8988T (cell line): ENCODE results near the gene DOP1A.

ENCODE experiments used
- DNase-seq: peaks from one replicate; pipeline ENCODE4 v3.0.0; 2011

The DOP1A gene

GRCh38 chr6:83083476-83083875, 16.0 kb downstream of the DOP1A start:
- no peak for DNase-seq

DNA sequence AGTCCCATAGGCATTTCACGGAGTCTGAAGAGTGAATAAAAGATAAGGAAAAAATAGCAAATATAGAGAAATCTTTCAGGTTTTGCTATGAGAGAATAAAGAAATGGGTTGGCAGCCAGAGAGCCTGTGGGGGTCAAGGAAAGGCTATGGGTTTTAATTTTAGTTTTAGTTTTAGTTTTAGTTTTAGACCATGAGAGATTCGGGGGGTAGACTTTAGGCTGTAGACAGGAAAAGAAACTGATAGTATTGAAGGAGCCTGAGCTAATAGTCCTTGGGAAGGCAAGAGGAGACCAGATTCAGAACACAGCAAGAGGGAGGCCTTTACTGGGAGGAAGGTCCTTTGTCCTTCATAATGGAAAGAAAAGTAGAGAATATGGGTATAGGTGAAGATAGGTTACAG, 19.3 kb downstream of the DOP1A start:
- DNase-seq: no peak

DNA sequence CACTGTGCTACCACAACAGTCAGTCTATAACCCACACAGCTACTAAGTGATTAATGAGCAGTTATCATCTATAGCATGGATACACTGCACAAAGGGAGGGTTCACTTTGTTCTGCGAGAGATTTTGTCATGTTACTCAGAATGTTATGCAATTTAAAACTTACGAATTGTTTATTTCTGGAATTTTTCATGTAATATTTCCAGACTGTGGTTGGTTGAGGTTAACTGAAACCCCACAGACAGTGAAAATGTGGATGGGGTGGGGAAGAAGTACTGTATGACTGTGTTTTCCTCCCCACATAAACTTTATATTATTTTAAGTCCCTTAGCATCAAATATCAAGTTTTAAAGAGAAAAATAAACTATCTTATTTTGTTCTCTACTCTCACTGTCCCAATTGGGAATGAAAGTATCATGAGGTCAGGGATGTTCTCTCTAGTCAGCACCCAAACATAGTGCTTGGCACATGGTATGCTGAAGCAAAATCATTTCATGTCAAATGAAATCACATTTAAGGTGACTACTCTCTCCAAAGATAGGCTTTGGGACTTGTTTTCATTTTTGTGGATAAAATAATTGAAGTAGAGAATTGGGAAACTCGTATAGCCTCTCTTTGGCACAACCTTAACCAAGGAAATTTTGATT, 25.4 kb downstream of the DOP1A start:
- no peak for DNase-seq

GRCh38 chr6:83096791-83097190, 29.3 kb downstream of the DOP1A start:
- no peak for DNase-seq

DNA sequence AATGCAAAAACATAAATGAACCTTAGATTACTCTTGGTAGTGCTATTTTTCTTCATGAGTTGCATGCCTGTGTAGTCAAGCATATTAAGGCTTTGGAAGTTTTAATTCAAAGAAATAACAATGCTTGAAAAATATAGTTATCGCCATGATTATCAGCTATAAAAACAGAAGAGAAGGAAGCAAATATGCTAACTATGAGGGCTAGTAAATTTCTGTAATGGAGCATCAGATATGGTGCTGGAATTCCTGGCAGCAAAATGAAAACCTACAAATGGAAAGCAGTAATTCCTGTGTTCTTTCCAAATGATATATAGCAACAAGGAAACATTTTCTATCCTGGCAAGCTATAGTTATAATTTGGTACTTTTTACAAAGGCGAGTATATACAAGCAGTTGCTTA, 29.7 kb downstream of the DOP1A start:
- no peak for DNase-seq

DNA sequence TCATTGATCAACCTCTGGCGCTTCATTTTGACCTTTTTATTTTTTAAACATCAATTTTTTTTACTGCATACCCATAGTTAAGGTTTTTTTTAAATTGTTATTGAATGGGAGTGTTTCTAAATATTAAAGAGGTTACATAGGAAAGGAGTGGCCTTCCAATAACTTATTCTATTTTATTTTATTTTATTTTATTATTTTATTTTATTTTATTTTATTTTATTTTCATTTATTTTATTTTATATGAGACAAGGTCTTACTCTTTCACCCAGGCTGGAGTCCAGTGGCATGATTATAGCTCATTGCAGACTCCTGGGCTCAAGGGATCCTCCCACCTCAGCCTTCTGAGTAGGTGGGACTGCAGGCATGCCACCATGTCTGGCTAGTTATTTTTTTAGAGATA, 30.2 kb downstream of the DOP1A start:
- DNase-seq: no peak

GRCh38 chr6:83098589-83098988, 31.1 kb downstream of the DOP1A start:
- DNase-seq: no peak

DNA sequence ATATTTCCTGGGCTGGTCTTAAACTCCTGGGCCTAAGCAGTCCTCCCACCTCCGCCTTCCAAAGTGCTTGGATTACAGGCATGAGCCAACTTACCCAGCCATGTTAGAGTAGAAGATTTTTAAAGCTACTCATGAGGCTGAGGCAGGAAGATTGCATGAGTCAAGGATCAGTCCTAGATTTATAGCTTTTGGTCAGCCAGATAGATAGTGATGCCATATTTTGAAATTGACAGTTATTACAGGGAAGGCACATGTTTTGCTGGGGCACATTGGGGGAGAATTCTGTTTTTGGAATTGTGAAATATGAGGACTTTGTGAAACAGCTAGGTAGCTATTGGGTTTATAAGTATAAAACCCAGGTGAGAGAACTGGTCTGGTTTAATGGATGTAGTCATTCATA, 40.9 kb downstream of the DOP1A start:
- no peak for DNase-seq

DNA sequence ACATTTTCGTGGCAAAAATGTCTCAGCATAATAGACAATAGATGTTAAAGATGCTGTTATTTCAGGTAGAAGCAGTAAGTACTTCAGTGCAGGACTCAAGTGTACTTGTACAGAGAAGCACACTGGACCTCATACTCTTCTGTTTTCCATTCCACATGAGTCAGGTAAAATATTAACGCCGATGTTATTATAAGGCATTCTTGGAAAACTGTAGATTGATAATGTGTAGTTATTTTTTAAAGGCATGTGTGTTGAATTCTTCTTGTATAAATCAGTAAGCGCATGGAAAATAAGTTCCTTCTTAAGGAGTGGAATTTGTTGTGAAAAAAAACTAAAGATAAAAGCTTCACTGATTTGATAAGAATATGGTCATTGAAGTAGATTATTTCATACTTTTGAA, 45.8 kb downstream of the DOP1A start:
- DNase-seq: no peak

- no peak for DNase-seq
These were observed 46.7 kb downstream of the DOP1A start for GRCh38 chr6:83114164-83114563.

- no peak for DNase-seq
These were observed 50.3 kb downstream of the DOP1A start for GRCh38 chr6:83117802-83118201.

DNA sequence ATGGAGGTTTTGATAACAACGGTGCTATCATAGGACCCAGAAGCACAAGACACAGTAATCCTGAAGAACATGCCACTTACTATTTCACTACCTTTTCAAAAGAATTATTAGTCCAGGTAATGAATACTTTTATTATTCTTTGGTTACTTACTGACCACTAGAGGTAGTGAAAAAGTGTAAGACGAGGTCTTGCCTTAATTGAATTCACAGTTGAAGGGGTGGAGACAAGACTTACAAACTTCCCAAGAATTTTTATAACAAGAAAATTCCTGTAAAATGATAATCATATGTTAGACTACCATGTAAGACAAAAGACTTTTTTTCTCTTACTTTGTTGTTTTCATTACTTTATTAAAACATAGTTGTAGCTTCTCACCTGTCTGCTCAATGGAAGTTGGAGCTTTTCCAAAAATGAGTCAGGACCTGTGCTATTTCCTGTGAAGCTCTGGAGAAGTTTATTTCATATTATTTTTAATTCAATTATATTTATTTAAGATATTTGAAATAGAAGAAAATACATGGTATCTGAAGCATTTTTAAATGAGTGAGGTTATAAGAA, 52.4 kb downstream of the DOP1A start:
- no peak for DNase-seq

DNA sequence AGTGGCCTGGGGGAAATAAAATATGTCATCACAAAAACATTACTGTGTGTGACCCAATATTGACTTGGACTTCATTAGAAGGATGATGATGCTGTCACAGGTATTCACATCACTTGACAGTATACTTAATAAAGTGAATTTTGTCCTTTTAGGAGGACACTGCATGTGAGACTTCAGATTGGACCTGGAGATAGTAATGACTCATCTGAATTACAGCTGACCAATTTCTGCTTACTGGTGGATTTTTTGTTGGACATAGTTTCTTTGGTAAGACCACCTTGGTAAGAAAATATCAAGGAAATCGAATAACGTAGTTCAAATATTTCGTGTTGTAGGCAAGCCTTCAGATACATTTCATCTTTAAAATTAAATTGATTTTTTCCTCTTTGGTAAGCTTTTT, 57.1 kb downstream of the DOP1A start:
- DNase-seq: no peak

DNA sequence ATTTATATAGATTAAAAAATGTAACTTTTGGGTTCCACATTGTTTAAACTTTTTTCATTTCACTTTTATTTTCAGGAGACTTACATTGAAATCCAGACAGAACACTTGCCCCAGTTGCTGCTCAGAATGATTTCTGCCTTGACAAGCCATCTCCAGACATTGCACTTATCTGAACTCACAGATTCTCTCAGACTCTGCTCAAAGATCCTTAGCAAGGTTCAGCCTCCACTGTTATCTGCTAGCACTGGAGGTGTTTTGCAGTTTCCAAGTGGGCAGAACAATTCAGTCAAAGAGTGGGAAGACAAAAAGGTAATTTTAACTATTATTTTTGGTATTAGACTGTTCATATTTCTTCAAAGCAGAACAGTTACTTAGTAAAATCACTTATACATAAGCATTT, 58.0 kb downstream of the DOP1A start:
- no peak for DNase-seq

DNA sequence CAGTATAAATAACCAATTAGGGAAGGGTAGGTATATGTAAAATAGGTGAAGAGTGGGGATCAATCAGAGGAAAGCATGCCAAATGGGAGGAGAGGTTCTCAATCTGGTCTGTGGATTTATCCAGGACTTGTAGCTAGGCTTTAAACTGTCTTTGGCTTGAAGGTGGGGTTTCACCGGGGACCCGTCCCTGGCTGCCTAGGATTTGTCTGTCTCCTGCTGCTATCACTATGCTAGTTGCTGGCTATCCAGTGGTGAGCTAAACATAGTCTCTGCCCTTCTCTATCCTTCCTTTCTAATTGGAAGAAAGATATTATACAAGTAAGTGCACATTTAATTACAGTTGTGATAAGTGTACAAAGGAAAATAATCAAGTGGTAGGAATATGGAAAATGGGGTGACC, 58.8 kb downstream of the DOP1A start:
- no peak for DNase-seq

- DNase-seq: no peak
These were observed 59.3 kb downstream of the DOP1A start for GRCh38 chr6:83126807-83127206.

DNA sequence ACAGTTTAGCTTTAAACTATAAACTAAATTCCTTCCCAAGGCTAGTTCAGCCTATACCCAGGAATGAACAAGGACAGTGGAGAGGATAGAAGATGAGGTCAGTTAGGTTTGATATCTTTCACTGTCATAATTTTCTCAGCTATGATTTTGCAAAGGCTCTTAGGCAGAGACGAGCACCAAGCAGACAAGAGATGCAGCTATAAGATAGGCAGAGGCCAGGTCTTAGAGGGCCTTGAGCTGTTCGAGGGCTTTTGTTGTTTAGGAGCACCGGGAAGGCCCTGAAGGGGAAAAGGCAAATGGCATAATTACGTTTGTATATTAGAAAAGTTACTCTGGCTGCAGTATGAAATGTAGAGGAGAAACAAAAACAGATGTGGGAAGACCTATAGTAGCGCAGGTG, 59.8 kb downstream of the DOP1A start:
- DNase-seq: no peak

- no peak for DNase-seq
These were observed 60.5 kb downstream of the DOP1A start for GRCh38 chr6:83127976-83128375.

- DNase-seq: no peak
These were observed 64.7 kb downstream of the DOP1A start for GRCh38 chr6:83132121-83132520.

DNA sequence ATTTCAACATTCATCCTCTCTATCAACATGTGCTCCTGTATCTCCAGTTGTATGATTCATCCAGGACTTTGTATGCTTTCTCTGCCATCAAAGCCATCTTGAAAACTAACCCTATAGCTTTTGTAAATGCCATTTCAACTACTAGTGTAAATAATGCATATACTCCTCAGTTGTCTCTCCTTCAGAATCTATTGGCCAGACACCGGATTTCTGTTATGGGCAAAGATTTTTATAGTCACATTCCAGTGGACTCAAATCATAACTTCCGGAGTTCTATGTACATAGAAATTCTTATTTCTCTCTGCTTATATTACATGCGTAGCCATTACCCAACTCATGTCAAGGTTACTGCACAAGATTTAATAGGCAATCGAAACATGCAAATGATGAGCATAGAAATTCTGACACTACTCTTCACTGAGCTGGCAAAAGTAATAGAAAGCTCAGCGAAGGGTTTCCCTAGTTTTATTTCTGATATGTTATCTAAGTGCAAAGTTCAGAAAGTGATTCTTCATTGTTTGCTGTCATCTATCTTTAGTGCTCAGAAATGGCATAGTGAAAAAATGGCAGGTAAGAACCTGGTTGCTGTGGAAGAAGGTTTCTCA, 70.7 kb downstream of the DOP1A start:
- DNase-seq: no peak

GRCh38 chr6:83138758-83139157, 71.3 kb downstream of the DOP1A start:
- DNase-seq: no peak

- DNase-seq: no peak
These were observed 83.6 kb downstream of the DOP1A start for GRCh38 chr6:83151114-83151513.

GRCh38 chr6:83152913-83153312, 85.4 kb downstream of the DOP1A start:
- no peak for DNase-seq

DNA sequence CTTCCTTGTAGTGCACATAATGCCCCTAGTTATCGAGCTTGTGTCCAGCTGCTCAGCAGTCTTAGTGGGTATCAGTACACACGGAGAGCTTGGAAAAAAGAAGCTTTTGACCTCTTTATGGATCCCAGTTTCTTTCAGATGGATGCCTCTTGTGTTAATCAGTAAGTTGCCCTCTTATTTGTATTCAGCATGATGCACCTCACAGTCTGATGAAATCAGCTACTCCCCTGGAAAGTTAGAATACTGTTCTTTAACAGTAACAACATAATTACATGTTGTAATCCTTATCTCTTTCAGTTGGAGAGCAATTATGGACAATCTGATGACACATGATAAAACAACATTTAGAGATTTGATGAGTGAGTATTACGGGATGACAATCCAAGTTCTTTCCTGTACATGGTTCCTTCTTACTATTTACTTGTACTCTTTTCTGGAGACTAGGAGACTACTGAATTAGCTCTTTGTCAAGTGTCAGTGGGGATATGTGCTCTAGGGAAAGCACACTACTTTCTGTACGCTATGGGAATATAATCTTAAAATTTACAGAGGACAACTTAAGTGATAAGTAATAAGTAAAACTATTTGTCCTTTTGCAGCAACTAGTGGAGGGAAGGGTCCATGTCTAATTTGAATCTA, 86.5 kb downstream of the DOP1A start:
- DNase-seq: no peak
